PC-3 (cell line): Measurements from ENCODE around the gene OTC.

Source experiments
- EZH2 ChIP-seq: fragments of 300-600 bp; sonication (generic); IDR thresholded peaks from one replicate; pipeline ENCODE4 v1.6.1; 2017; ENCODE audit warnings: antibody characterized with exemption, mild to moderate bottlenecking, low read length; ENCODE audit not compliant: unreplicated experiment
- EZH2phosphoT487 ChIP-seq: fragments of 300-600 bp; sonication (generic); IDR thresholded peaks from 2 replicates; pipeline ENCODE4 v1.6.1; 2018; ENCODE audit warnings: mild to moderate bottlenecking, antibody characterized with exemption, low read length, borderline replicate concordance
- TF ChIP-seq, protein P1 (sequence below): fragments of 300-600 bp; sonication (generic); conservative IDR thresholded peaks from 2 replicates; pipeline ENCODE4 v1.5.1; 2017; ENCODE audit warnings: antibody characterized with exemption, low read depth, mild to moderate bottlenecking, low read length

GRCh38 chrX:38437093-38437492 lies 84.7 kb downstream of the OTC start:
- TF ChIP-seq, protein P1, sequence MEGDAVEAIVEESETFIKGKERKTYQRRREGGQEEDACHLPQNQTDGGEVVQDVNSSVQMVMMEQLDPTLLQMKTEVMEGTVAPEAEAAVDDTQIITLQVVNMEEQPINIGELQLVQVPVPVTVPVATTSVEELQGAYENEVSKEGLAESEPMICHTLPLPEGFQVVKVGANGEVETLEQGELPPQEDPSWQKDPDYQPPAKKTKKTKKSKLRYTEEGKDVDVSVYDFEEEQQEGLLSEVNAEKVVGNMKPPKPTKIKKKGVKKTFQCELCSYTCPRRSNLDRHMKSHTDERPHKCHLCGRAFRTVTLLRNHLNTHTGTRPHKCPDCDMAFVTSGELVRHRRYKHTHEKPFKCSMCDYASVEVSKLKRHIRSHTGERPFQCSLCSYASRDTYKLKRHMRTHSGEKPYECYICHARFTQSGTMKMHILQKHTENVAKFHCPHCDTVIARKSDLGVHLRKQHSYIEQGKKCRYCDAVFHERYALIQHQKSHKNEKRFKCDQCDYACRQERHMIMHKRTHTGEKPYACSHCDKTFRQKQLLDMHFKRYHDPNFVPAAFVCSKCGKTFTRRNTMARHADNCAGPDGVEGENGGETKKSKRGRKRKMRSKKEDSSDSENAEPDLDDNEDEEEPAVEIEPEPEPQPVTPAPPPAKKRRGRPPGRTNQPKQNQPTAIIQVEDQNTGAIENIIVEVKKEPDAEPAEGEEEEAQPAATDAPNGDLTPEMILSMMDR = no peak
- TF ChIP-seq EZH2phosphoT487 = no peak
- TF ChIP-seq EZH2 = no peak
